Endodermal cell (in vitro differentiated cells): ENCODE measurements around the gene DDTL. TPM values are rescaled to one million over a fixed set of nuclear protein-coding genes. Genes with fewer than 3 reads are reported as not detected.

Experiments used
- DNase-seq: peaks from one replicate; pipeline ENCODE4 v3.0.0-alpha.2; 2017
- H3K27ac ChIP-seq: 2 replicates; pipeline ENCODE4 v1.5.1; 2013; ENCODE audit warnings: mild to moderate bottlenecking, low read depth, low read length, moderate library complexity
- H3K27me3 ChIP-seq: 2 replicates; pipeline ENCODE4 v1.6.1; 2013; ENCODE audit warnings: mild to moderate bottlenecking, low read length, moderate library complexity; ENCODE audit not compliant: insufficient read depth, control insufficient read depth, poor library complexity, severe bottlenecking
- H3K36me3 ChIP-seq: 2 replicates; pipeline ENCODE4 v1.7.0; 2013; ENCODE audit warnings: mild to moderate bottlenecking, low read length, moderate library complexity; ENCODE audit not compliant: control insufficient read depth, insufficient read depth
- H3K4me1 ChIP-seq: one replicate; pipeline ENCODE4 v1.7.0; 2013; ENCODE audit warnings: low read length; ENCODE audit not compliant: control insufficient read depth, insufficient read depth
- H3K4me3 ChIP-seq: 2 replicates; pipeline ENCODE4 v1.5.1; 2013; ENCODE audit warnings: mild to moderate bottlenecking, low read length, moderate library complexity
- H3K9ac ChIP-seq: 2 replicates; pipeline ENCODE4 v1.6.1; 2013; ENCODE audit warnings: mild to moderate bottlenecking, low read length, moderate library complexity; ENCODE audit not compliant: poor library complexity, severe bottlenecking; ENCODE audit errors: extremely low read depth
- H3K9me3 ChIP-seq: 2 replicates; pipeline ENCODE4 v1.6.1; 2013; ENCODE audit warnings: mild to moderate bottlenecking, low read length, moderate library complexity; ENCODE audit not compliant: control insufficient read depth
- H3K27ac Mint-ChIP-seq: 2 replicates; pipeline ENCODE4 v1.8.0; 2020; ENCODE audit warnings: mixed read lengths
- H3K27me3 Mint-ChIP-seq: 2 replicates; pipeline ENCODE4 v1.8.0; 2021; ENCODE audit warnings: mild to moderate bottlenecking, mixed read lengths; ENCODE audit not compliant: insufficient read depth
- H3K36me3 Mint-ChIP-seq: 2 replicates; pipeline ENCODE4 v1.8.0; 2020; ENCODE audit warnings: low read depth, mixed read lengths
- H3K4me1 Mint-ChIP-seq: 2 replicates; pipeline ENCODE4 v1.8.0; 2020; ENCODE audit warnings: mixed read lengths
- H3K4me3 Mint-ChIP-seq: 2 replicates; pipeline ENCODE4 v1.8.0; 2020; ENCODE audit warnings: mild to moderate bottlenecking, moderate library complexity, mixed read lengths
- H3K9me3 Mint-ChIP-seq: 2 replicates; pipeline ENCODE4 v1.8.0; 2020; ENCODE audit warnings: mild to moderate bottlenecking, mixed read lengths
- CTCF ChIP-seq: fragments of 200-600 bp; sonication (generic); conservative IDR thresholded peaks from 2 replicates; pipeline ENCODE4 v1.5.0; 2021; ENCODE audit warnings: antibody characterized with exemption, mild to moderate bottlenecking
- WGBS, 2 experiments: methylation state at CpG; one replicate each; pipeline versions ENCODE4 v1.1.5 to v1.1.7; 2013; ENCODE audit warnings: missing lambda C conversion rate in 2 of 2, mixed read lengths in 1 of 2; ENCODE audit not compliant: insufficient coverage in 1 of 2, insufficient read length in 1 of 2; 5-methylcytosine and 5-hydroxymethylcytosine counted together
- total RNA-seq, 2 donors: library from RNA; stranded (reverse); fragmentation: NEBNext Ultra II Directional in 1 of 2; extraction: Animal tissue kit (Norgen Biotek cat#: 25700) in 1 of 2; gene quantifications; 2 replicates in 1 of 2; 3 replicates in 1 of 2; pipeline ENCODE4 v1.2.1, GENCODE V29; 2021

DDTL gene
- total RNA-seq, 2 donors from 2014 or later: 1.2 TPM; not detected in 1

GRCh38 chr22:24016156-24016555 lies 49.5 kb downstream of the DDTL start:
- Mint-ChIP-seq H3K27ac (no peak overlapping the region), H3K4me3 (no peak overlapping the region), H3K4me1 (peaks cover 10% of the 10 kb centered on the region), H3K9me3 (no peaks in the 10 kb centered on the region), H3K36me3 (peaks cover 14% of the 10 kb centered on the region), H3K27me3 (no peaks in the 10 kb centered on the region)
- Histone ChIP-seq H3K9me3 (peaks cover 8% of the 10 kb centered on the region), H3K9ac (no peak overlapping the region), H3K27me3 (no peaks in the 10 kb centered on the region), H3K4me1 (peaks cover 4% of the 10 kb centered on the region), H3K4me3 (no peak overlapping the region), H3K36me3 (peaks cover 19% of the 10 kb centered on the region), H3K27ac (no peak overlapping the region)
- TF ChIP-seq CTCF: no peak
- WGBS, 2 experiments: 89% methylated on average over 1 of the region's 1 CpG; no CpG with 5 or more reads in 1 of the 2 experiments
- DNase-seq: no peak

- H3K27ac ChIP-seq: no peak overlapping the region
- 80 to 99% methylated on average over 1 to 2 of the region's 3 CpGs for WGBS, 2 experiments
- Mint-ChIP-seq H3K4me1 (peaks cover 10% of the 10 kb centered on the region), H3K9me3 (no peaks in the 10 kb centered on the region), H3K27me3 (no peaks in the 10 kb centered on the region), H3K4me3 (no peak overlapping the region), H3K36me3 (peaks cover 12% of the 10 kb centered on the region), H3K27ac (no peak overlapping the region)
- H3K4me3 ChIP-seq: no peak overlapping the region
- no peak for DNase-seq
- TF ChIP-seq CTCF: no peak
- H3K27me3 ChIP-seq: no peaks in the 10 kb centered on the region
- H3K36me3 ChIP-seq: peaks cover 12% of the 10 kb centered on the region
- H3K9me3 ChIP-seq: peaks cover 1% of the 10 kb centered on the region
- H3K9ac ChIP-seq: no peak overlapping the region
- no peaks in the 10 kb centered on the region for H3K4me1 ChIP-seq
Observed at GRCh38 chr22:24021304-24021703, 54.6 kb downstream of the DDTL start.

Other genes with a start within 250 kb of the DDTL start
- 1 to 10 TPM; 4.7 to 5.7 TPM for gene ZNF70, start 215.8 kb upstream of the DDTL start, total RNA-seq
- gene VPREB3, start 212.5 kb upstream of the DDTL start, total RNA-seq: not detected
- gene C22orf15, start 203.9 kb upstream of the DDTL start, total RNA-seq: 1 to 10 TPM; 1.5 to 2.2 TPM
- 100 to 1,000 TPM in 1 of 2 donors, 10 to 100 TPM in 1; 76.1 to 103 TPM for gene CHCHD10, start 198.9 kb upstream of the DDTL start, total RNA-seq
- 10 to 100 TPM in 1 of 2 donors, 1 to 10 TPM in 1; 9.7 to 14.3 TPM for gene MMP11, start 194.0 kb upstream of the DDTL start, total RNA-seq
- 100 to 1,000 TPM; 136 to 148 TPM for gene SMARCB1, start 179.9 kb upstream of the DDTL start, total RNA-seq
- gene DERL3, start 127.9 kb upstream of the DDTL start, total RNA-seq: 1 to 10 TPM; 6.3 to 7.6 TPM
- gene SLC2A11, start 109.0 kb upstream of the DDTL start, total RNA-seq: 10 to 100 TPM; 13.1 to 14.8 TPM
- 100 to 1,000 TPM; 722 to 753 TPM for gene MIF, start 72.5 kb upstream of the DDTL start, total RNA-seq
- 1 to 10 TPM; 3.7 to 4.4 TPM for gene GSTT2B, start 5.7 kb upstream of the DDTL start, total RNA-seq
- 100 to 1,000 TPM; 117 to 164 TPM for gene DDT, start 7.6 kb downstream of the DDTL start, total RNA-seq
- 1 to 10 TPM in 1 of 2 donors, under 1 TPM in 1; 0.51 to 3.7 TPM for gene GSTT2, start 13.2 kb downstream of the DDTL start, total RNA-seq
- not detected for gene GSTT4, start 38.6 kb downstream of the DDTL start, total RNA-seq
- gene CABIN1, start 44.4 kb downstream of the DDTL start, total RNA-seq: 10 to 100 TPM; 87.0 to 93.3 TPM
- 1 to 10 TPM in 1 of 2 donors, under 1 TPM in 1; 0.40 to 1.6 TPM for gene SUSD2, start 214.6 kb downstream of the DDTL start, total RNA-seq